Measurements from ENCODE around the gene ABHD8. TPM values are rescaled to one million over a fixed set of nuclear protein-coding genes. Genes with fewer than 3 reads are reported as not detected.
A peak's percentile ranks its signal among the peaks of the same experiment; 100 is the strongest.
"Not testable (repeated sequence)": the region's sequence is repeated elsewhere in the genome, so short reads cannot be mapped to it uniquely, and the experiment has no call there.

The ABHD8 gene
- total RNA-seq, 2 donors from 2014 or later: 7.4 to 7.8 TPM

- intact Hi-C loops (cut with DNase I): loop anchor here (5.0 kb wide), 2 partner anchors 76 to 211 kb away; no protein-coding TSS in a partner anchor
- DNase-seq (ENCODE audit: low spot score): no peak
These were observed 19.7 kb downstream of the ABHD8 start for GRCh38 chr19:17283504-17283996.

DNA sequence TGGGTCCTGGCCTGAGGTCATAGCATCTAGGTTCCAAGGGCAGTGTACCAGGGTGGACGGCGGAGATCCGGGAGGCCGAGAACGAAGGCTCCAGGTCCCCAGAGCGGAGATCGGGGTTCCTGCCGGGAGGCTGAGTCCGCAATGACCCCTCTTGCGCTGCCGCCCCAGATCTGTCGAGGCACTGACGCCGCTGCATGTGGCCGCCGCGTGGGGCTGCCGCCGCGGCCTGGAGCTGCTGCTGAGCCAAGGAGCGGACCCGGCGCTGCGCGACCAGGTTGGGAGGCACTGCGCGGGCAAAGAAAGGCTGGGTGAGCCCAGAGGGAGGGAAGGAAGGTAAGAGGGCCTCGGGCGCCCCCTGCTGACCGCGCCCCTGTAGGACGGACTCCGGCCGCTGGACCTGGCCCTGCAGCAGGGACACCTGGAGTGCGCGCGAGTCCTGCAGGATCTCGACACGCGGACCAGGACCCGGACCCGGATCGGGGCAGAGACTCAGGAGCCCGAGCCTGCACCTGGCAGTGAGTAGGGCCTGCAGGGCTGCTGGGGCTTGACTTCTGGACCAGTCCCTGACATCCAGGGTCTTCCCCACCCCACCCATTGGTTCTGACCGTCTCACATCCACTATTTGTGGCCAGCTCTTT, 20.6 kb downstream of the ABHD8 start:
- intact Hi-C loops (cut with DNase I): loop anchor here (5.0 kb wide), 2 partner anchors 75 to 210 kb away; no protein-coding TSS in a partner anchor
- DNase-seq (ENCODE audit: low spot score): peak; percentile 95

DNA sequence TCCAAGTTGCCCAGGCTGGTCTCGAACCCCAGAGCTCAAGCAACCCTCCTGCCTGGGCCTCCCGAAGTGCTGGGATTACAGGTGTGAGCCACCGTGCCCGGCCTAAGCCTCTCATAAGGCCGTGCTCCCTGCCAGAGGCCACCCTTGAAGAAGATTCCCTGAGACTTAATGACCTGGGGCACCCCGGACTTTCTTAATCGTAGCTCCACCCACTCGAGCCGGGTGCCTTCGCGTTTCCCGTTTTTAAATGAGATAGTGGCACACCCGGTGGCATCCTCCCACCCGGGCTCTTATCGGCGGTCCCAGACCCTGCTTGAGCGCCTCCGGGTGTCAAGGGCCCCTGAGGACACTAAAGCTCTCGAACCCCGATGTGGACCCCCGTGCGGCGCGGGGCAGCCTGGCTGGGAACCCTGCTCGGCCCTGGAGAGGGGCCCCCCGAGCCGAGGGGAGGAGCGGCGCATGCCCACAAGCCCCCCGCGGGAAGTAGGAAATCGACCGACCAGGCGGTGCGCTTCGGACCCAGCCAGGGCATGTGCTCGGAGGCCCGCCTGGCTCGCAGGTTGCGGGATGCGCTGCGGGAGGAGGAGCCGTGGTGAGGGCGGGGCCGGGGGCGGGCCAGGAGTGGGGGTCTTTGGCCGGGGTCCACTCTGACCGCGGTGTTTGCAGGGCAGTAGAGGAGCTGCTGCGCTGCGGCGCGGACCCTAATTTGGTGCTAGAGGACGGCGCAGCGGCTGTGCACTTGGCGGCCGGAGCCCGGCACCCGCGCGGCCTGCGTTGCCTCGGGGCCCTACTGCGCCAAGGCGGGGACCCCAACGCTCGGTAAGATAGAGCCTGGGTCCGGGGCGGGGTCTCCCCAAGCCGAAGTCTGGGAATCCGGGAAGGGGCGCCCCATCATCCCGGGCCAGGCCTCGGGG, 21.6 kb downstream of the ABHD8 start, which contains the start of gene ANKLE1:
Gene ANKLE1 (plus strand): TSS at position 511 of the 914 bp plus-strand sequence. CDS start 20 bp downstream, at position 531.
- intact Hi-C loops (cut with DNase I): loop anchor here (5.0 kb wide), 2 partner anchors 74 to 209 kb away; no protein-coding TSS in a partner anchor
- peak; percentile 84 for DNase-seq (ENCODE audit: low spot score)

DNA sequence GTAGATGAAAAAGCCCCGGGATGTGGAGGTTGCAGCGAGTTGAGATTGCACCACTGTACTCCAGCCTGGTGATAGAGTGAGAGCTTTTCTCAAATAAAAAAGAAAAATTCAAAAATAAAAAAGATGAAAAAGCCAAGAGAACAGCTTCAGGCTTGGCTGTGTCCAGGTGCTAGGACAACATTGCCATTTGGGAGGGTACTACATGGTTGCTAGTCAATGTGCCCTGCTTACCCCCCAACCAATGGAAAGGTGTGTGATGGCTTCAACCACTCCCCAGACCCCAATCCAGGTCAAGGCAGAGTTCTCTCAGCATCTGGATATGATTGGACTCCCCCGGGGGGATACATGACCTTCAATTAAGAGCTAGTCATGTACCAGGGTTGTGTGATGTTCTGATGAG, 23.8 kb downstream of the ABHD8 start:
- no peak for DNase-seq (ENCODE audit: low spot score)
- intact Hi-C loops (cut with DNase I): no loop called here

GRCh38 chr19:17275441-17276175, 27.6 kb downstream of the ABHD8 start:
- DNase-seq (ENCODE audit: low spot score): no peak
- intact Hi-C loops (cut with DNase I): no loop called here

DNA sequence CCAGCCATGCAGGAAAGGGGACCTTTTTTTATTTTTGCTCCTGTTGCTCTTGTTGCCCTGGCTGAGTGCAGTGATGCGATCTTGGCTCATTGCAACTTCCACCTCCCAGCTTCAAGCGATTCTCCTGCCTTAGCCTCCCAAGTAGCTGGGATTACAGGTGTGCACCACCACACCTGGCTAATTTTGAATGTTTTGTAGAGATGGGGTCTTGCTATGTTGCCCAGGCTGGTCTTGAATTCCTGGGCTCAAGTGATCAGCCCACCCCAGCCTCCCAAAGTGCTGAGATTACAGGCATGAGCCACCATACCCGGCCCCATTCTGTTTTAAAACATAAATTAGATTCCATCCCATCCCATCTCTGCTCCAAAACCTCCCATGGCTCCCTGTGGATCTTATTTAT, 28.3 kb downstream of the ABHD8 start:
- intact Hi-C loops (cut with DNase I); DNase-seq (ENCODE audit: low spot score): not testable (repeated sequence)

- no peak for DNase-seq (ENCODE audit: low spot score)
- intact Hi-C loops (cut with DNase I): no loop called here
These were observed 34.5 kb downstream of the ABHD8 start for GRCh38 chr19:17268754-17269153.

DNA sequence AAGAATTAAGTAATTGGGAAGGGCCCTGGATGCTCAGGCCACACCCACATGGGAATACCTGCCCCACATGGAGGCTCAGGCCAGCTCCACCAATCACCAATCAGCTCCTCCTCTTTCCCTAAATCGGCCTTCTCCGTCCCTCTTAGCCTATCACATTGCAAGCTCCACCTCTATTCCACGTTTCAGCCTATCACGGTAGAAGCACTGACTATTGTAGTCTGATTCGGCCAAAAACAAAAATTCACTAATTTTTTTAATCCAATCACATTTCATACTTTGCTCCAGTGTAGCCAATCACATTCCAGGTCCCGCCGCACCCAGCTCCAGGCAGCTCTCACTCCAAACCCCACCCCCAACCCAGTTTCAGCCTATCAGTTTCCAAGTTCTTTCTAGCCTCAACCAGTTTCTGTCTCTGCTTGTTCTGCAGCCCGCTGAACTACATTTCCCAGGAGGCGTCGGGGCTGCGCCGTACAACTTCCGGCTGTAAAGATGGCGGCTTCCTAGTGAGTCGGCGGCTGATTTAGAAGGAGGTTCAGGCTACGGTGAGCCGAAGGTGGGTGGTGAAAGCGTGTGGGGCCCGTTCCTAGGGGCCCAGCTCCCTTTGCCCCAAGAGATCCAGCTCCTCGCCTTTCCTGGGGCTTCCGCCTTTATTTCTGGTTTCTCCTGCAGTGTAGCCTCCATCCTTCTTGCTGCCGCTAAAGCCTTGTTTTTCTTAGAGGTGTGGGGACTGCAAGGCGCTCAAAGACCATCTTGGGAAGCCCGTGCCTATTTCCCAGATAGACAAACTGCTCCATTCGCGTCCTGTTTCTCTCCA, 36.0 kb downstream of the ABHD8 start, which contains the start of gene BABAM1:
Gene BABAM1 (plus strand): TSS at position 469 of the 814 bp plus-strand sequence. CDS start 1,364 bp downstream, outside the sequence.
- intact Hi-C loops (cut with DNase I): no loop called here
- DNase-seq (ENCODE audit: low spot score): peak; percentile 97

- no peak for DNase-seq (ENCODE audit: low spot score)
- intact Hi-C loops (cut with DNase I): no loop called here
These were observed 36.6 kb downstream of the ABHD8 start for GRCh38 chr19:17266589-17266974.

DNA sequence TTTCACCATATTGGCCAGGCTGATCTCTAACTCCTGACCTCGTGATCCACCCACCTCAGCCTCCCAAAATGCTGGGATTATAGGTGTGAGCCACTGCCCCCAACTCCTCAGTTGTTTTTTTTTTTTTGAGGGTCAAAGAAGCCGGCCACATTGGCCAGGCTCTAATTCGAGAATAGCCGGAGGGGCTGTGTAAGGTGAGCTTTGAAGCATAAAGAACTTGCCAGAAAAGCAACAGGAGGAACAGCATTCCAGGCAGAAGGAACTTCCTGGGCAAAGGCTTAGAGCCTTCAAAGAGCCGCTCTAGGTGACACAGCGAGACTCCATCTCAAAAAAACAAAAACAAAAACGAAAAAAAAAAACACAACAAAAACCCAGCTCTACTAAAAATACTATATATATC, 37.2 kb downstream of the ABHD8 start:
- intact Hi-C loops (cut with DNase I): no loop called here

GRCh38 chr19:17264641-17264979, 38.6 kb downstream of the ABHD8 start, which contains the start of gene USHBP1:
Gene USHBP1 (minus strand): TSS chr19:17264745. CDS start chr19:17264299, 446 bp downstream.
- intact Hi-C loops (cut with DNase I): no loop called here
- no peak for DNase-seq (ENCODE audit: low spot score)

More for the DNA sequence above, 37.2 kb downstream of the ABHD8 start:
- DNase-seq (ENCODE audit: low spot score): no peak

GRCh38 chr19:17263712-17264640, 39.2 kb downstream of the ABHD8 start:
- DNase-seq (ENCODE audit: low spot score): no peak
- intact Hi-C loops (cut with DNase I): no loop called here

- intact Hi-C loops (cut with DNase I): no loop called here
- no peak for DNase-seq (ENCODE audit: low spot score)
These were observed 40.7 kb downstream of the ABHD8 start for GRCh38 chr19:17262557-17262956.

GRCh38 chr19:17260842-17261325, 42.3 kb downstream of the ABHD8 start:
- intact Hi-C loops (cut with DNase I): no loop called here
- peak; percentile 93 for DNase-seq (ENCODE audit: low spot score)

GRCh38 chr19:17259934-17260333, 43.3 kb downstream of the ABHD8 start:
- intact Hi-C loops (cut with DNase I): no loop called here

DNA sequence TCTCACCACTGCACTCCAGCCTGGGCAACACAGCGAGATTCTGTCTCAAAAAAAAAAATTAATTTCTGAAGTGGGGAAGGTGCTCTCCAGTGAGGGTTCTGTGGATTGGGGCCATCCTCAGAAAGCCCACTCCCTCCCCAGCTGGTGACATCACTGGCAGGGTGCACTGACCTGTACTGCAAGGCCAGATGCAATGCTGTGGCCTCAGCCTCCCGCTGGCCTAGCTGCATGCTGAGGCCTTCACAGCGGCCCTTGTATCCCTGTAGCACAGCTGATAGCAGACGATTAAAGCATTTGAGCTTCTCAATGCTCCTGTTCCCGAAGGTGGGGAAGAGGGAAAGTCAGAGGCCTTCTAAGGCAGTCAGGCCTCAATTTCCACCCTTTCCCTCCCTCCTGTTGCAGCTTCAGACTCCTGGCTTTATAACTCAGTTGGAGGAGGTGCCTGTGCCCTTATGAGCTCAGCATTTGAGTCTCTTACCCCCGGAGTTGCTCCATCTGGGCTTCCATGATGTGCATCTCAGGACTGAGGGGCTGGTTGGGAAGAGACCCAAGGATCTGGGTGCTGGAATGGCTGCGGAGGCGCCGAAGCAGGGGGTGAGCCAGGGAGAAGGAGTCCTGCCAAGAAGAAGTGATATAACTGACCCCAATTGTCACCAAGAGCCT, 44.0 kb downstream of the ABHD8 start:
- no peak for DNase-seq (ENCODE audit: low spot score)
- intact Hi-C loops (cut with DNase I): no loop called here

More at GRCh38 chr19:17259934-17260333, 43.3 kb downstream of the ABHD8 start:
- no peak for DNase-seq (ENCODE audit: low spot score)

GRCh38 chr19:17256130-17256529, 47.1 kb downstream of the ABHD8 start:
- DNase-seq (ENCODE audit: low spot score): no peak
- intact Hi-C loops (cut with DNase I): no loop called here

All from posterior vena cava (tissue), 2 donors.